GM12875 (cell line): Measurements from ENCODE around the gene COLGALT1.

Source experiments
- H3K4me3 ChIP-seq: one replicate; pipeline ENCODE4 v1.5.1; 2011; ENCODE audit warnings: low read depth, low read length, control low read depth
- TF ChIP-seq, protein P1 (sequence below): IDR thresholded peaks from 2 replicates; pipeline ENCODE4 v1.5.1; 2011; ENCODE audit warnings: low read depth, mild to moderate bottlenecking, control low read depth, inconsistent platforms, low read length, moderate library complexity, borderline replicate concordance; ENCODE audit not compliant: insufficient read depth

The COLGALT1 gene

GRCh38 chr19:17527326-17527725 is 28.1 kb upstream of the COLGALT1 start:
- TF ChIP-seq, protein P1, sequence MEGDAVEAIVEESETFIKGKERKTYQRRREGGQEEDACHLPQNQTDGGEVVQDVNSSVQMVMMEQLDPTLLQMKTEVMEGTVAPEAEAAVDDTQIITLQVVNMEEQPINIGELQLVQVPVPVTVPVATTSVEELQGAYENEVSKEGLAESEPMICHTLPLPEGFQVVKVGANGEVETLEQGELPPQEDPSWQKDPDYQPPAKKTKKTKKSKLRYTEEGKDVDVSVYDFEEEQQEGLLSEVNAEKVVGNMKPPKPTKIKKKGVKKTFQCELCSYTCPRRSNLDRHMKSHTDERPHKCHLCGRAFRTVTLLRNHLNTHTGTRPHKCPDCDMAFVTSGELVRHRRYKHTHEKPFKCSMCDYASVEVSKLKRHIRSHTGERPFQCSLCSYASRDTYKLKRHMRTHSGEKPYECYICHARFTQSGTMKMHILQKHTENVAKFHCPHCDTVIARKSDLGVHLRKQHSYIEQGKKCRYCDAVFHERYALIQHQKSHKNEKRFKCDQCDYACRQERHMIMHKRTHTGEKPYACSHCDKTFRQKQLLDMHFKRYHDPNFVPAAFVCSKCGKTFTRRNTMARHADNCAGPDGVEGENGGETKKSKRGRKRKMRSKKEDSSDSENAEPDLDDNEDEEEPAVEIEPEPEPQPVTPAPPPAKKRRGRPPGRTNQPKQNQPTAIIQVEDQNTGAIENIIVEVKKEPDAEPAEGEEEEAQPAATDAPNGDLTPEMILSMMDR = no peak
- H3K4me3 ChIP-seq = peak overlapping the region; percentile 45

- peak overlapping the region; percentile 27 for H3K4me3 ChIP-seq
- TF ChIP-seq, protein P1 = no peak
Observed at GRCh38 chr19:17528610-17529009, 26.8 kb upstream of the COLGALT1 start.

GRCh38 chr19:17529239-17530158 is 25.9 kb upstream of the COLGALT1 start:
- TF ChIP-seq, protein P1 = no peak

GRCh38 chr19:17530586-17530985 is 24.9 kb upstream of the COLGALT1 start:
- H3K4me3 ChIP-seq = no peak overlapping the region
- TF ChIP-seq, protein P1 = no peak

More at GRCh38 chr19:17529239-17530158, 25.9 kb upstream of the COLGALT1 start:
- no peak overlapping the region for H3K4me3 ChIP-seq

- TF ChIP-seq, protein P1 = no peak
- no peak overlapping the region for H3K4me3 ChIP-seq
Observed at GRCh38 chr19:17532116-17532515, 23.3 kb upstream of the COLGALT1 start.

GRCh38 chr19:17532557-17532956 is 22.9 kb upstream of the COLGALT1 start:
- no peak overlapping the region for H3K4me3 ChIP-seq
- TF ChIP-seq, protein P1 = no peak

DNA sequence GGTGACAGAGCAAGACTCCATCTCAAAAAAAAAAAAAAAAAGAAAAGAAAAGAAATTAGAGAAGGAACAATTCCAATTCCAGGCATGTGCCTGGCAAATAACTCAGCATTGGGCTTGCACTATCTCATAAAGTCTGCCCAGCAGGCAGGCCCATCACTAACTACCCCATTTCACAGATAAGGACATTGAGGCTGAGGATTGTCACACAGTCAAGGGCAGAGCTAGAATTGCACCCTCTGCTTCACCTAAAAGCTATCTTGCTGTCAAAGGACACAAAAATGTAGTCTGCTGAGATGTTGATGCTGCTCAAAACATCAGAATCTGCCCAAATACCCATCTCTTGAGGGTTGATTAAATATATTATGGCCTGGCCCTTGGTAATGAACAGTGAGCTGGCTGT is 20.7 kb upstream of the COLGALT1 start:
- no peak overlapping the region for H3K4me3 ChIP-seq
- TF ChIP-seq, protein P1 = no peak
